ENCODE measurements around the gene NEGR1.

DNA sequence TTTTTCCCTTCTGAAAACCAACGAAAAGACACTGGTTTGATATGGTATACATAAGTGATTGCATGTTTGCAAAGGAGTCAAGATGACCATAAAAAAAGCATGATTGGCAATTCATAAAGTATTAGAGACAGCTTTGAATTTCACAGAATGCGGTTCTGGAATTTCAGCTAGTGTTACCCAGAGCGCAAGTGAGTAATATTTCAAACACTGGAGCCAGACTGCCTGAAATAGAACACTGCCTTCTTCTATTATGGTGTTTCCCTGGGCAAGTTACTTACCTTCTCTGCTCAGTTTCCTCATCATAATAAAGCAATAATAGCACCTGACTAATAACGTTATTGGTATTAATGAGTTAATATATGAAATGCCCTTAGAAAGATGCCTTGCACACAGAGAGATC is 54.7 kb downstream of the NEGR1 start:
- TF ChIP-seq, protein P1, sequence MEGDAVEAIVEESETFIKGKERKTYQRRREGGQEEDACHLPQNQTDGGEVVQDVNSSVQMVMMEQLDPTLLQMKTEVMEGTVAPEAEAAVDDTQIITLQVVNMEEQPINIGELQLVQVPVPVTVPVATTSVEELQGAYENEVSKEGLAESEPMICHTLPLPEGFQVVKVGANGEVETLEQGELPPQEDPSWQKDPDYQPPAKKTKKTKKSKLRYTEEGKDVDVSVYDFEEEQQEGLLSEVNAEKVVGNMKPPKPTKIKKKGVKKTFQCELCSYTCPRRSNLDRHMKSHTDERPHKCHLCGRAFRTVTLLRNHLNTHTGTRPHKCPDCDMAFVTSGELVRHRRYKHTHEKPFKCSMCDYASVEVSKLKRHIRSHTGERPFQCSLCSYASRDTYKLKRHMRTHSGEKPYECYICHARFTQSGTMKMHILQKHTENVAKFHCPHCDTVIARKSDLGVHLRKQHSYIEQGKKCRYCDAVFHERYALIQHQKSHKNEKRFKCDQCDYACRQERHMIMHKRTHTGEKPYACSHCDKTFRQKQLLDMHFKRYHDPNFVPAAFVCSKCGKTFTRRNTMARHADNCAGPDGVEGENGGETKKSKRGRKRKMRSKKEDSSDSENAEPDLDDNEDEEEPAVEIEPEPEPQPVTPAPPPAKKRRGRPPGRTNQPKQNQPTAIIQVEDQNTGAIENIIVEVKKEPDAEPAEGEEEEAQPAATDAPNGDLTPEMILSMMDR (IDR thresholded peaks at IDR 0.05), result no peak
- TF ChIP-seq POLR2AphosphoS5 (IDR thresholded peaks at IDR 0.05) (no peak), POLR2A (IDR thresholded peaks at IDR 0.05) (no peak)

All from stomach (tissue), 4 donors.